ENCODE data around the gene VDAC2. TPM values are rescaled to one million over a fixed set of nuclear protein-coding genes. Genes with fewer than 3 reads are reported as not detected.

VDAC2 gene
- total RNA-seq, 1 experiment from 2014 or later = 284 TPM

DNA sequence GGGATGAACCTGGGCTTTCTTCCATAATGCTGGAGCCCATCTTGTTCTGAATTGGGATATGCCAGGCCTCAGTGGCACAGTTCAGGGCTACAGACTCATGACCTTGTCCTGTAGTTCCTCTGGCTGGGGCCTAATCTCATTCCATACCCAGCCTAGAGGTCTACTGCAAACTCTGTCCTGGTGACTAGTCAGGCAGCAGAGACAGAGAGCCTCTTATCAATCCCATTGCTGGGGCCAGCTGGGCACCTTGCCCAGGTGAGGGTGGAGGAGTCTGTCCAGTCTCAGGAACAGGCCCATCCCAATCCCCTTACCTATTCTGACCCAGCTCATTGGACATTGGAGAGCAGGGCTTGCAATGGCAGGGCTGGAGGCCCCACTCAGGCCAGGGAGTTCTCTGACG, 53.2 kb downstream of the VDAC2 start:
- peaks cover 6% of the 10 kb centered on the region for H3K4me1 Mint-ChIP-seq
- DNase-seq (ENCODE audit: low spot score) (no peak), ATAC-seq (no peak)
- no peak overlapping the region for H3K4me3 Mint-ChIP-seq
- CTCF ChIA-PET = no interaction called here
- H3K27me3 Mint-ChIP-seq (ENCODE audit: low read depth) = no peaks in the 10 kb centered on the region
- H3K36me3 Mint-ChIP-seq = no peaks in the 10 kb centered on the region
- no peak overlapping the region for H3K27ac Mint-ChIP-seq
- TF ChIP-seq, protein P1, sequence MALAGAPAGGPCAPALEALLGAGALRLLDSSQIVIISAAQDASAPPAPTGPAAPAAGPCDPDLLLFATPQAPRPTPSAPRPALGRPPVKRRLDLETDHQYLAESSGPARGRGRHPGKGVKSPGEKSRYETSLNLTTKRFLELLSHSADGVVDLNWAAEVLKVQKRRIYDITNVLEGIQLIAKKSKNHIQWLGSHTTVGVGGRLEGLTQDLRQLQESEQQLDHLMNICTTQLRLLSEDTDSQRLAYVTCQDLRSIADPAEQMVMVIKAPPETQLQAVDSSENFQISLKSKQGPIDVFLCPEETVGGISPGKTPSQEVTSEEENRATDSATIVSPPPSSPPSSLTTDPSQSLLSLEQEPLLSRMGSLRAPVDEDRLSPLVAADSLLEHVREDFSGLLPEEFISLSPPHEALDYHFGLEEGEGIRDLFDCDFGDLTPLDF (CRISPR knock-in tag; IDR thresholded peaks at IDR 0.05) = no peak
- TF ChIP-seq TEAD4 (CRISPR knock-in tag; IDR thresholded peaks at IDR 0.05) (no peak), ZNF263 (CRISPR knock-in tag; IDR thresholded peaks at IDR 0.05; ENCODE audit: low read depth) (no peak)
- TF ChIP-seq, protein P2, sequence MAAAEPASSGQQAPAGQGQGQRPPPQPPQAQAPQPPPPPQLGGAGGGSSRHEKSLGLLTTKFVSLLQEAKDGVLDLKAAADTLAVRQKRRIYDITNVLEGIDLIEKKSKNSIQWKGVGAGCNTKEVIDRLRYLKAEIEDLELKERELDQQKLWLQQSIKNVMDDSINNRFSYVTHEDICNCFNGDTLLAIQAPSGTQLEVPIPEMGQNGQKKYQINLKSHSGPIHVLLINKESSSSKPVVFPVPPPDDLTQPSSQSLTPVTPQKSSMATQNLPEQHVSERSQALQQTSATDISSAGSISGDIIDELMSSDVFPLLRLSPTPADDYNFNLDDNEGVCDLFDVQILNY (CRISPR knock-in tag; IDR thresholded peaks at IDR 0.05) = no peak
- TF ChIP-seq, protein P3, sequence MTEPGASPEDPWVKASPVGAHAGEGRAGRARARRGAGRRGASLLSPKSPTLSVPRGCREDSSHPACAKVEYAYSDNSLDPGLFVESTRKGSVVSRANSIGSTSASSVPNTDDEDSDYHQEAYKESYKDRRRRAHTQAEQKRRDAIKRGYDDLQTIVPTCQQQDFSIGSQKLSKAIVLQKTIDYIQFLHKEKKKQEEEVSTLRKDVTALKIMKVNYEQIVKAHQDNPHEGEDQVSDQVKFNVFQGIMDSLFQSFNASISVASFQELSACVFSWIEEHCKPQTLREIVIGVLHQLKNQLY (CRISPR knock-in tag; IDR thresholded peaks at IDR 0.05) = no peak
- TF ChIP-seq, protein P4, sequence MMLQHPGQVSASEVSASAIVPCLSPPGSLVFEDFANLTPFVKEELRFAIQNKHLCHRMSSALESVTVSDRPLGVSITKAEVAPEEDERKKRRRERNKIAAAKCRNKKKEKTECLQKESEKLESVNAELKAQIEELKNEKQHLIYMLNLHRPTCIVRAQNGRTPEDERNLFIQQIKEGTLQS (CRISPR knock-in tag; conservative IDR thresholded peaks at IDR 0.05) = no peak
- POLR2A ChIA-PET = no interaction called here
- peaks cover 9% of the 10 kb centered on the region for H3K9me3 Mint-ChIP-seq

DNA sequence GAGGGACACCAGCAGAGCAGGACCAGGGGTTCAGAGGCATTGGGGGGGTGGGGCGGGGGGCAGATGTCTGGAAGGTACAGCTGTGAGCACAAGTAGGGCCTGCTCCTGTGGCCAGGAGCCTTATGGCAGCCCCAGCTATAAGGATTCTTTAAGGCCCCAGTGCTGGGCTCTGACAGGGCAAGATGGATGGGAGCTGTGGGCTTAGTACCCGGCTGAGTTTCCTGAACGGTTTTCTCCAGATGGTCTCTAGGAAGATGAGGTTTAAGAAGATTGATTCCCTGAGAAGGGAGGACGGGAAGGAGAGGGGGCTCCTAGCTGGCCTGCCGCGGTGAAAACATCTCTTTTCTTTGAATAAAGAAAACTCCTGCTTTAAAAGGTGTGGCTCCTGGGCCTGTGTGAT, 55.3 kb downstream of the VDAC2 start:
- POLR2A ChIA-PET = no interaction called here

More for the DNA sequence above, 55.3 kb downstream of the VDAC2 start:
- no peak overlapping the region for H3K4me3 Mint-ChIP-seq
- DNase-seq (ENCODE audit: low spot score) (no peak), ATAC-seq (no peak)
- H3K36me3 Mint-ChIP-seq = 0 out of 2 replicates have a peak, but pooled peaks cover 3% of the 10 kb centered on the region
- no peaks in the 10 kb centered on the region for H3K27me3 Mint-ChIP-seq (ENCODE audit: low read depth)
- peaks cover 6% of the 10 kb centered on the region for H3K4me1 Mint-ChIP-seq
- CTCF ChIA-PET = no interaction called here
- no peak overlapping the region for H3K27ac Mint-ChIP-seq
- TF ChIP-seq TEAD1 (CRISPR knock-in tag; IDR thresholded peaks at IDR 0.05) = no peak
- TF ChIP-seq, protein P5, sequence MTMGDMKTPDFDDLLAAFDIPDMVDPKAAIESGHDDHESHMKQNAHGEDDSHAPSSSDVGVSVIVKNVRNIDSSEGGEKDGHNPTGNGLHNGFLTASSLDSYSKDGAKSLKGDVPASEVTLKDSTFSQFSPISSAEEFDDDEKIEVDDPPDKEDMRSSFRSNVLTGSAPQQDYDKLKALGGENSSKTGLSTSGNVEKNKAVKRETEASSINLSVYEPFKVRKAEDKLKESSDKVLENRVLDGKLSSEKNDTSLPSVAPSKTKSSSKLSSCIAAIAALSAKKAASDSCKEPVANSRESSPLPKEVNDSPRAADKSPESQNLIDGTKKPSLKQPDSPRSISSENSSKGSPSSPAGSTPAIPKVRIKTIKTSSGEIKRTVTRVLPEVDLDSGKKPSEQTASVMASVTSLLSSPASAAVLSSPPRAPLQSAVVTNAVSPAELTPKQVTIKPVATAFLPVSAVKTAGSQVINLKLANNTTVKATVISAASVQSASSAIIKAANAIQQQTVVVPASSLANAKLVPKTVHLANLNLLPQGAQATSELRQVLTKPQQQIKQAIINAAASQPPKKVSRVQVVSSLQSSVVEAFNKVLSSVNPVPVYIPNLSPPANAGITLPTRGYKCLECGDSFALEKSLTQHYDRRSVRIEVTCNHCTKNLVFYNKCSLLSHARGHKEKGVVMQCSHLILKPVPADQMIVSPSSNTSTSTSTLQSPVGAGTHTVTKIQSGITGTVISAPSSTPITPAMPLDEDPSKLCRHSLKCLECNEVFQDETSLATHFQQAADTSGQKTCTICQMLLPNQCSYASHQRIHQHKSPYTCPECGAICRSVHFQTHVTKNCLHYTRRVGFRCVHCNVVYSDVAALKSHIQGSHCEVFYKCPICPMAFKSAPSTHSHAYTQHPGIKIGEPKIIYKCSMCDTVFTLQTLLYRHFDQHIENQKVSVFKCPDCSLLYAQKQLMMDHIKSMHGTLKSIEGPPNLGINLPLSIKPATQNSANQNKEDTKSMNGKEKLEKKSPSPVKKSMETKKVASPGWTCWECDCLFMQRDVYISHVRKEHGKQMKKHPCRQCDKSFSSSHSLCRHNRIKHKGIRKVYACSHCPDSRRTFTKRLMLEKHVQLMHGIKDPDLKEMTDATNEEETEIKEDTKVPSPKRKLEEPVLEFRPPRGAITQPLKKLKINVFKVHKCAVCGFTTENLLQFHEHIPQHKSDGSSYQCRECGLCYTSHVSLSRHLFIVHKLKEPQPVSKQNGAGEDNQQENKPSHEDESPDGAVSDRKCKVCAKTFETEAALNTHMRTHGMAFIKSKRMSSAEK (CRISPR knock-in tag; IDR thresholded peaks at IDR 0.05; ENCODE audit: borderline replicate concordance) = no peak
- TF ChIP-seq FOXK1 (CRISPR knock-in tag; IDR thresholded peaks at IDR 0.05) = no peak
- TF ChIP-seq ZNF121 (CRISPR knock-in tag; IDR thresholded peaks at IDR 0.05) = no peak
- no peak for TF ChIP-seq SMAD3 (CRISPR knock-in tag; IDR thresholded peaks at IDR 0.05; ENCODE audit: borderline replicate concordance)
- TF ChIP-seq TP53 (CRISPR knock-in tag; IDR thresholded peaks at IDR 0.05) = no peak
- TF ChIP-seq ZNF416 (CRISPR knock-in tag; IDR thresholded peaks at IDR 0.05) = no peak
- TF ChIP-seq KAT7 (CRISPR knock-in tag; IDR thresholded peaks at IDR 0.05; ENCODE audit: borderline replicate concordance) = no peak
- TF ChIP-seq, protein P6, sequence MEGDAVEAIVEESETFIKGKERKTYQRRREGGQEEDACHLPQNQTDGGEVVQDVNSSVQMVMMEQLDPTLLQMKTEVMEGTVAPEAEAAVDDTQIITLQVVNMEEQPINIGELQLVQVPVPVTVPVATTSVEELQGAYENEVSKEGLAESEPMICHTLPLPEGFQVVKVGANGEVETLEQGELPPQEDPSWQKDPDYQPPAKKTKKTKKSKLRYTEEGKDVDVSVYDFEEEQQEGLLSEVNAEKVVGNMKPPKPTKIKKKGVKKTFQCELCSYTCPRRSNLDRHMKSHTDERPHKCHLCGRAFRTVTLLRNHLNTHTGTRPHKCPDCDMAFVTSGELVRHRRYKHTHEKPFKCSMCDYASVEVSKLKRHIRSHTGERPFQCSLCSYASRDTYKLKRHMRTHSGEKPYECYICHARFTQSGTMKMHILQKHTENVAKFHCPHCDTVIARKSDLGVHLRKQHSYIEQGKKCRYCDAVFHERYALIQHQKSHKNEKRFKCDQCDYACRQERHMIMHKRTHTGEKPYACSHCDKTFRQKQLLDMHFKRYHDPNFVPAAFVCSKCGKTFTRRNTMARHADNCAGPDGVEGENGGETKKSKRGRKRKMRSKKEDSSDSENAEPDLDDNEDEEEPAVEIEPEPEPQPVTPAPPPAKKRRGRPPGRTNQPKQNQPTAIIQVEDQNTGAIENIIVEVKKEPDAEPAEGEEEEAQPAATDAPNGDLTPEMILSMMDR (IDR thresholded peaks at IDR 0.05) = no peak
- TF ChIP-seq ZNF423 (CRISPR knock-in tag; IDR thresholded peaks at IDR 0.05) = no peak
- TF ChIP-seq MXD4 (CRISPR knock-in tag; IDR thresholded peaks at IDR 0.05; ENCODE audit: borderline replicate concordance) = no peak
- TF ChIP-seq, protein P7, sequence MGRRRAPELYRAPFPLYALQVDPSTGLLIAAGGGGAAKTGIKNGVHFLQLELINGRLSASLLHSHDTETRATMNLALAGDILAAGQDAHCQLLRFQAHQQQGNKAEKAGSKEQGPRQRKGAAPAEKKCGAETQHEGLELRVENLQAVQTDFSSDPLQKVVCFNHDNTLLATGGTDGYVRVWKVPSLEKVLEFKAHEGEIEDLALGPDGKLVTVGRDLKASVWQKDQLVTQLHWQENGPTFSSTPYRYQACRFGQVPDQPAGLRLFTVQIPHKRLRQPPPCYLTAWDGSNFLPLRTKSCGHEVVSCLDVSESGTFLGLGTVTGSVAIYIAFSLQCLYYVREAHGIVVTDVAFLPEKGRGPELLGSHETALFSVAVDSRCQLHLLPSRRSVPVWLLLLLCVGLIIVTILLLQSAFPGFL (CRISPR knock-in tag; IDR thresholded peaks at IDR 0.05; ENCODE audit: borderline replicate concordance) = no peak
- no peak for TF ChIP-seq IRF2 (CRISPR knock-in tag; IDR thresholded peaks at IDR 0.05; ENCODE audit: borderline replicate concordance, low read depth)
- TF ChIP-seq ETV6 (CRISPR knock-in tag; IDR thresholded peaks at IDR 0.05) = no peak
- no peak for TF ChIP-seq GABPB1 (CRISPR knock-in tag; IDR thresholded peaks at IDR 0.05)
- no peak for TF ChIP-seq JAZF1 (CRISPR knock-in tag; IDR thresholded peaks at IDR 0.05)
- TF ChIP-seq, protein P8, sequence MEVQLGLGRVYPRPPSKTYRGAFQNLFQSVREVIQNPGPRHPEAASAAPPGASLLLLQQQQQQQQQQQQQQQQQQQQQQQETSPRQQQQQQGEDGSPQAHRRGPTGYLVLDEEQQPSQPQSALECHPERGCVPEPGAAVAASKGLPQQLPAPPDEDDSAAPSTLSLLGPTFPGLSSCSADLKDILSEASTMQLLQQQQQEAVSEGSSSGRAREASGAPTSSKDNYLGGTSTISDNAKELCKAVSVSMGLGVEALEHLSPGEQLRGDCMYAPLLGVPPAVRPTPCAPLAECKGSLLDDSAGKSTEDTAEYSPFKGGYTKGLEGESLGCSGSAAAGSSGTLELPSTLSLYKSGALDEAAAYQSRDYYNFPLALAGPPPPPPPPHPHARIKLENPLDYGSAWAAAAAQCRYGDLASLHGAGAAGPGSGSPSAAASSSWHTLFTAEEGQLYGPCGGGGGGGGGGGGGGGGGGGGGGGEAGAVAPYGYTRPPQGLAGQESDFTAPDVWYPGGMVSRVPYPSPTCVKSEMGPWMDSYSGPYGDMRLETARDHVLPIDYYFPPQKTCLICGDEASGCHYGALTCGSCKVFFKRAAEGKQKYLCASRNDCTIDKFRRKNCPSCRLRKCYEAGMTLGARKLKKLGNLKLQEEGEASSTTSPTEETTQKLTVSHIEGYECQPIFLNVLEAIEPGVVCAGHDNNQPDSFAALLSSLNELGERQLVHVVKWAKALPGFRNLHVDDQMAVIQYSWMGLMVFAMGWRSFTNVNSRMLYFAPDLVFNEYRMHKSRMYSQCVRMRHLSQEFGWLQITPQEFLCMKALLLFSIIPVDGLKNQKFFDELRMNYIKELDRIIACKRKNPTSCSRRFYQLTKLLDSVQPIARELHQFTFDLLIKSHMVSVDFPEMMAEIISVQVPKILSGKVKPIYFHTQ (CRISPR knock-in tag; IDR thresholded peaks at IDR 0.05) = no peak
- no peak for TF ChIP-seq ZNF219 (CRISPR knock-in tag; IDR thresholded peaks at IDR 0.05; ENCODE audit: borderline replicate concordance)
- H3K9me3 Mint-ChIP-seq = peaks cover 14% of the 10 kb centered on the region
